Activated naive CD4-positive, alpha-beta T cell treated with anti-CD3 and anti-CD28 coated beads for 36 hours (primary cell): ENCODE results near the gene MALAT1. TPM values are rescaled to one million over a fixed set of nuclear protein-coding genes. Genes with fewer than 3 reads are reported as not detected.

ENCODE experiments used
- CTCF ChIA-PET: fragments of 350-600 bp; sonication (Branson Sonifier 250); formaldehyde crosslinking; loops from one replicate; lab custom pipeline; 2021; ENCODE audit warnings: antibody characterized with exemption; lab: Charles Lee
- DNase-seq: peaks from one replicate; pipeline ENCODE4 v3.0.0-alpha.2; 2020
- H3K27ac Mint-ChIP-seq: one replicate; pipeline ENCODE4 v1.8.0; 2021; ENCODE audit warnings: mild to moderate bottlenecking, mixed read lengths
- H3K27me3 Mint-ChIP-seq: one replicate; pipeline ENCODE4 v1.8.0; 2021; ENCODE audit warnings: low read depth, mixed read lengths
- H3K36me3 Mint-ChIP-seq: one replicate; pipeline ENCODE4 v1.8.0; 2021; ENCODE audit warnings: low read depth, mixed read lengths
- H3K4me1 Mint-ChIP-seq: one replicate; pipeline ENCODE4 v1.8.0; 2021; ENCODE audit warnings: low read depth, mixed read lengths
- H3K4me3 Mint-ChIP-seq: one replicate; pipeline ENCODE4 v1.8.0; 2021; ENCODE audit warnings: mild to moderate bottlenecking, moderate library complexity, mixed read lengths
- H3K9me3 Mint-ChIP-seq: one replicate; pipeline ENCODE4 v1.8.0; 2021; ENCODE audit warnings: mixed read lengths
- intact Hi-C: fragments of 100-400 bp; cut with micrococcal nuclease; formaldehyde crosslinking; loops from one replicate; pipeline ENCODE4 v1.15.1; 2023
- total RNA-seq, 2 experiments: library from RNA; stranded (reverse); gene quantifications; one replicate each; pipeline ENCODE4 v1.2.3, GENCODE V29; 2021

The MALAT1 gene
- total RNA-seq, 2 experiments from 2014 or later, result 10,460 to 10,508 TPM

GRCh38 chr11:65549096-65549495 is 50.3 kb downstream of the MALAT1 start:
- Mint-ChIP-seq H3K9me3 (no peaks in the 10 kb centered on the region), H3K4me1 (peaks cover 46% of the 10 kb centered on the region), H3K36me3 (peaks cover 15% of the 10 kb centered on the region), H3K27ac (no peak overlapping the region), H3K4me3 (no peak overlapping the region), H3K27me3 (no peaks in the 10 kb centered on the region)
- DNase-seq, result no peak
- CTCF ChIA-PET, result interaction anchor here (1.0 to 2.8 kb wide), 3 partner anchors 8 to 24 kb away, joined by 4 to 10 read pairs (median 4); partner anchors contain the start of gene FAM89B
- intact Hi-C loops, result no loop called here

GRCh38 chr11:65551572-65552387 is 52.9 kb downstream of the MALAT1 start:
- CTCF ChIA-PET, result interaction anchor here (0.6 to 2.2 kb wide), 6 partner anchors 9 to 182 kb away, joined by 3 to 21 read pairs (median 4); partner anchors contain the start of gene FAM89B
- intact Hi-C loops, result loop anchor here (1.0 kb wide), 1 partner anchor 10 kb away; no protein-coding TSS in a partner anchor

GRCh38 chr11:65552388-65552951 is 53.6 kb downstream of the MALAT1 start:
- CTCF ChIA-PET, result interaction anchor here (0.6 to 2.2 kb wide), 7 partner anchors 9 to 501 kb away, joined by 3 to 21 read pairs (median 4); partner anchors contain the start of gene FAM89B
- Mint-ChIP-seq H3K4me1 (peaks cover 66% of the 10 kb centered on the region), H3K9me3 (no peaks in the 10 kb centered on the region), H3K27me3 (no peaks in the 10 kb centered on the region), H3K27ac (no peak overlapping the region), H3K4me3 (no peak overlapping the region), H3K36me3 (peaks cover 15% of the 10 kb centered on the region)
- intact Hi-C loops, result loop anchor here (1.0 kb wide), 1 partner anchor 11 kb away; no protein-coding TSS in a partner anchor
- DNase-seq, result no peak

More at GRCh38 chr11:65551572-65552387, 52.9 kb downstream of the MALAT1 start:
- DNase-seq, result peak; percentile 76
- H3K27ac Mint-ChIP-seq, result peak overlapping the region; percentile 61
- no peaks in the 10 kb centered on the region for H3K9me3 Mint-ChIP-seq
- H3K36me3 Mint-ChIP-seq, result peaks cover 15% of the 10 kb centered on the region
- no peaks in the 10 kb centered on the region for H3K27me3 Mint-ChIP-seq
- peaks cover 63% of the 10 kb centered on the region for H3K4me1 Mint-ChIP-seq
- H3K4me3 Mint-ChIP-seq, result no peak overlapping the region

DNA sequence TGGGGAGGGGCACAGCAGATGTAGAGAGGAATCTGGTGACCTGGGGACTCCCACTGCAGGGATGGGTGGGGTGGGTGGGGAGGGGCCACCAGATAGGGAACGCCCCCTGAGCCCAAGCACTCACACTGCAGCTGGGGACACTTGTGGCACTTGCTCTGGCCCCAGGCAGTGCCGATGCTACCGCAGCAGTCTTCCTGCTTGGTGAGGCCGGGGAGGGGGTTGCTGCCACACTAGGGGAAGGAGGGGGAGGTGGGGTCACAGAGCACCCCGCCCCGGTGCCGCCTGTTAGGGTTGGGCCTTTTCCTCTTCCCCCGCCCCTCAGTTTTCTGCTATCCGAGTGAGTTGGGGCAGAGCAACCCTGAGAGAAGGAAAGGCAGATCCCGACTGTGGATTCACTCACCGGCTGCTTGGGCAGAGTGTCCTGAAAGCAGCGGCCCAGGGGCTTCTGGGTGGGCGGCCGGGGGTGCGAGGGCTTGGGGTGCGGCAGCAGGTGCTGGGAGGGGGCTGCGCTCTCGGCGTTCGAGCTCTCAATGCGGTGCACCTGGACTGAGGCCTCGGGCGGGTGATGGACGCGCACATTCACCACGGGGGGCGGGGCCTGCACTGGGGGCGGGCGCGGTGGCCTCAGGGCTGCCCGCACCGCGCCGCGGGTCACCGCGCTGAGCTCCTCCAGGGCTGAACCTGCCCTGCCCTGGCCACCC is 54.6 kb downstream of the MALAT1 start:
- CTCF ChIA-PET, result interaction anchor here (0.6 to 1.3 kb wide), 2 partner anchors 8 to 139 kb away, joined by 3 to 4 read pairs; no protein-coding TSS in a partner anchor
- Mint-ChIP-seq H3K9me3 (no peaks in the 10 kb centered on the region), H3K27me3 (no peaks in the 10 kb centered on the region), H3K4me1 (peaks cover 59% of the 10 kb centered on the region), H3K36me3 (peaks cover 13% of the 10 kb centered on the region), H3K27ac (no peak overlapping the region), H3K4me3 (peak overlapping the region; percentile 49)
- intact Hi-C loops, result no loop called here
- peak; percentile 86 for DNase-seq

GRCh38 chr11:65554057-65554818 is 55.4 kb downstream of the MALAT1 start:
- Mint-ChIP-seq H3K27me3 (no peaks in the 10 kb centered on the region), H3K27ac (peak overlapping the region; percentile 20), H3K9me3 (no peaks in the 10 kb centered on the region), H3K4me1 (peaks cover 58% of the 10 kb centered on the region), H3K4me3 (peak overlapping the region; percentile 39), H3K36me3 (peaks cover 12% of the 10 kb centered on the region)
- intact Hi-C loops, result no loop called here
- no peak for DNase-seq
- CTCF ChIA-PET, result no interaction called here

GRCh38 chr11:65554842-65555430 is 56.1 kb downstream of the MALAT1 start:
- peaks cover 8% of the 10 kb centered on the region for H3K36me3 Mint-ChIP-seq
- CTCF ChIA-PET, result interaction anchor here (2.6 kb wide), 1 partner anchor 14 kb away, joined by 17 read pairs; no protein-coding TSS in a partner anchor
- H3K4me3 Mint-ChIP-seq, result peak overlapping the region; percentile 39
- peak overlapping the region; percentile 65 for H3K27ac Mint-ChIP-seq
- peaks cover 63% of the 10 kb centered on the region for H3K4me1 Mint-ChIP-seq
- DNase-seq, result no peak
- intact Hi-C loops, result no loop called here
- H3K9me3 Mint-ChIP-seq, result no peaks in the 10 kb centered on the region
- H3K27me3 Mint-ChIP-seq, result no peaks in the 10 kb centered on the region

DNA sequence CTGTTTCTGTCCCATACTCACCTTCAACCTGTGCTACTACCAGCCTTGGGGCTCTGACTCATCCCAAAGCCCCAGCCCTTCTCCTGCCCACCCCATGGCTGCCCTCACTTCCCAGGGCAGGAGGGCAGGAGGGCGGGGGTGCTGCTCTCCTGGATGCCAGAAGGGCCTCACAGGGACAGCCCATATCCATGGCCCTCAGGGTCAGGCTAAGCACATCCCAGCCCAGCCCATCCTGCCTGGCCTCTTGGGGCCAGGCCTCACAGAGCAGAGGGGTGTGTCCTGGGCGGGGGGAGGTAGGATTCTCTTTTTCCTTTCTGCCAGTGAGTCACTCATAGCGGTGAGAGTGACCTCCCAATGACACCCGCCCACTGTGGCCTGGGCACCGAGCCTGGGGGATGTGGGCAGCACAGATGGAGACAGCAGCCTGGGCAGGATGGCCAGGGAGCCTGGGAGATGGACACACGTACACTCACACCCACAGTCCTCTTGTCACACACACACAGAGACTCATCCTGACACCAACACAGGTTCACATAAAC is 56.9 kb downstream of the MALAT1 start:
- Mint-ChIP-seq H3K4me1 (peaks cover 70% of the 10 kb centered on the region), H3K27me3 (no peaks in the 10 kb centered on the region), H3K4me3 (peak overlapping the region; percentile 26), H3K27ac (peak overlapping the region; percentile 91), H3K9me3 (no peaks in the 10 kb centered on the region), H3K36me3 (peaks cover 8% of the 10 kb centered on the region)
- CTCF ChIA-PET, result interaction anchor here (2.6 kb wide), 1 partner anchor 15 kb away, joined by 17 read pairs; no protein-coding TSS in a partner anchor
- intact Hi-C loops, result no loop called here
- DNase-seq, result no peak

Other genes starting within 250 kb of the MALAT1 start
- gene POLA2, start 237.1 kb upstream of the MALAT1 start, total RNA-seq, result 10 to 100 TPM; 65.1 to 67.0 TPM
- 1 to 10 TPM in 1 of 2 experiments, under 1 TPM in 1; 0.57 to 1.5 TPM for gene CDC42EP2, start 184.2 kb upstream of the MALAT1 start, total RNA-seq
- 10 to 100 TPM; 61.3 to 63.0 TPM for gene DPF2, start 165.2 kb upstream of the MALAT1 start, total RNA-seq
- under 1 TPM; 0.32 to 0.62 TPM for gene TIGD3, start 144.3 kb upstream of the MALAT1 start, total RNA-seq
- 10 to 100 TPM; 10.4 to 12.1 TPM for gene SLC25A45, start 116.4 kb upstream of the MALAT1 start, total RNA-seq
- gene FRMD8, start 112.4 kb upstream of the MALAT1 start, total RNA-seq, result 10 to 100 TPM; 38.2 to 40.0 TPM
- gene NEAT1, start 76.2 kb upstream of the MALAT1 start, total RNA-seq, result 100 to 1,000 TPM; 693 to 750 TPM
- 10 to 100 TPM; 57.9 to 58.3 TPM for gene SCYL1, start 26.0 kb downstream of the MALAT1 start, total RNA-seq
- gene LTBP3, start 59.3 kb downstream of the MALAT1 start, total RNA-seq, result 10 to 100 TPM; 39.7 to 45.7 TPM
- 10 to 100 TPM; 41.4 to 42.5 TPM for gene ZNRD2, start 71.4 kb downstream of the MALAT1 start, total RNA-seq
- gene FAM89B, start 73.5 kb downstream of the MALAT1 start, total RNA-seq, result 10 to 100 TPM; 12.4 to 12.8 TPM
- 10 to 100 TPM; 51.9 to 54.6 TPM for gene EHBP1L1, start 77.0 kb downstream of the MALAT1 start, total RNA-seq
- under 1 TPM in 1 of 2 experiments, not detected in 1; 0.35 TPM for gene KCNK7, start 96.8 kb downstream of the MALAT1 start, total RNA-seq
- gene MAP3K11, start 115.2 kb downstream of the MALAT1 start, total RNA-seq, result 10 to 100 TPM; 28.9 to 32.7 TPM
- gene PCNX3, start 116.7 kb downstream of the MALAT1 start, total RNA-seq, result 10 to 100 TPM; 21.6 to 24.7 TPM
- 100 to 1,000 TPM; 146 to 150 TPM for gene SIPA1, start 139.1 kb downstream of the MALAT1 start, total RNA-seq
- gene RELA, start 163.9 kb downstream of the MALAT1 start, total RNA-seq, result 10 to 100 TPM; 66.9 to 68.5 TPM
- 10 to 100 TPM; 60.1 to 67.1 TPM for gene KAT5, start 213.2 kb downstream of the MALAT1 start, total RNA-seq
- gene RNASEH2C, start 221.8 kb downstream of the MALAT1 start, total RNA-seq, result 10 to 100 TPM; 95.6 to 97.8 TPM